ENCODE data around the gene PLPP2.

The PLPP2 gene

GRCh38 chr19:245457-245856 lies 45.7 kb downstream of the PLPP2 start:
- Histone ChIP-seq H3K4me3 (ENCODE audit: low read depth in 1 of 5, low read length in 5 of 5) (no peak overlapping the region), H3K27ac (ENCODE audit: low read depth, low read length) (no peak overlapping the region)

More at GRCh38 chr19:245457-245856, 45.7 kb downstream of the PLPP2 start:
- Histone ChIP-seq H3K27me3 (ENCODE audit: control insufficient read depth in 5 of 5, insufficient read depth in 4 of 5, low read length in 5 of 5) (no peaks in the 10 kb centered on the region), H3K9ac (ENCODE audit: low read length in 5 of 5) (no peak overlapping the region), H3K36me3 (ENCODE audit: control insufficient read depth in 5 of 5, insufficient read depth in 5 of 5, low read length in 5 of 5) (no peaks in the 10 kb centered on the region), H3K9me3 (ENCODE audit: control insufficient read depth in 5 of 5, low read length in 5 of 5) (no peaks in the 10 kb centered on the region), H3K4me1 (ENCODE audit: control insufficient read depth in 5 of 5, insufficient read depth in 5 of 5, low read length in 5 of 5) (no peaks in the 10 kb centered on the region)

Data from subcutaneous abdominal adipose tissue (tissue), 5 donors.